HG03108 (cell line): ENCODE data around the gene YEATS4.

ENCODE experiments used
- ATAC-seq: cut with Tn5 transposase; IDR thresholded peaks from one replicate; pipeline ENCODE4 v1.9.1; 2021; ENCODE audit warnings: moderate library complexity; ENCODE audit not compliant: unreplicated experiment

YEATS4 gene

DNA sequence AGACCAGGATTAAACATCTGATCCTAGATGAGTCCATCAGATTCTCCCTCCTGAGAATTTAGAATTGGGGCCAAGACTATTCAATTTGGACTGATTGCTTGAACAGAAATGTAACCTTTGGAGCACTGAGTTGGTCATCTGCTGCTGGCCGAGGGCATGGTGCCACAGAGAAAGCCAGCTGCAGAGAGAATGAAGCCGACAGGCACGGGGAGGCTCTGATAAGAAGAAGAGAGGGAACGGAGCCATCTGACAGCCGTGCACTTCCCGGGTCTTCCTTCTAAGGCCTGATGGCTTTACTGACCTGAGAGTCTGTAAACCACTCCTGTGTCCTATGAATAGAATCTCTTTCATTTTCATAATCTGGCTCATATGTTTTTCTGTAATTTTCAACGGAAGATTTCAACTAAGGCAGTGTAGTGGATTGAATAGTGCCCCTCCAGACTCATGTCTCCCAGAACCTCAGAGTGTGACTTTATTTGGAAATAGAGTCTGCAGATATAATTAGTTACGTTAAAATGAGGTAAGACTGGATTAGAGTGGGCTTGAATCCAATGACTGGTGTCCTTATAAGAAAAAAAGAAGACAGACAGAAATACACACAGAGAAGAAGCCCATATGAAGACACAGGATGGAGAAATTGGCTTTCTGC is 71.5 kb downstream of the YEATS4 start:
- no peak for ATAC-seq

DNA sequence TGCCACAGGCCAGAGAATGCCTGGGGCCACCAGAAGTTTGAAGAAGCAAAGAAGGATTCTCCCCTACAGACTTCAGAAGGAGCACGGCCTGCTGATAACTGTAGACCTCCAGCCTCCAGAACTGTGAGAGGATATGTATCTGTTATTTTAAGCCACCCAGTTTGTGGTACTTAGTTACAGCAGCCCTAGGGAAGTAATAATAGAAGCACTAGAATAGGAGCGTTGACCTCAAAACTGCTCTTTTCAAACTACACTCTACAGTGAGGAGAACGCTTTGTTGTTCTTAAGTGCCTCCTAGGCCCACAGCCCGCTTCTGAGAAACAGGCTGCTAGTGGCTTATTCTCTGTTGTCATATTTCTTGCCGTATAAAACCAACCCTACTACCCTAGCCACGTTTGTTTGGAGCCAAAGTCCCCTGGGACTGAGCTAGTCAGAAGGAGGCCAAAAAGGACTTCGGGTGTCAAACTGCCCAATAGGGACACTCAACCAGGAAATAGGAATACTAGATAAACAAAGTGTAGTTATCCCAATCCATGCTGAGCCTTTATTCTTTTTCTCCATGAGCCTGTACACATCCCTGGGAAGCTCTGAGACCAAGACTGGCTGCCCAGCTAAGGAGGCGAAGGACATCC is 72.2 kb downstream of the YEATS4 start:
- no peak for ATAC-seq

DNA sequence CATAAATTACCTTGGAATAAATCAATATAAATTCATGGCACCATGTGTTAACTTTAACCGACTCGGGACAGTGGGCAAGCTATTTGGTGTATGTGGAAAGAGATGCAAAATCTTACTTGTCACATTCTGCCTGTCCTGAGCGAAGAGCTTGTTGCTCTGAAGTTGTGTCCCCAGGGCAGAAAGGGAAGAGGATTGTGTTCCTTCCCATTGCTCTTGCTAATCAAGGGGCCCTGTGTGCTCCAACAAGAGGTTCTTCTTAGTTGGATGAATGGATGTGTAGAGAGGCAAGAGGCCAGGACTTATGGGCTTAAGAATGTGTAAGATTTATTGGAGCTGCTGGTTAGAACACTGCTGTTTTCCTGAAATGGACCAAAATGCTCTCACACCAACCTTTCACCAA is 74.1 kb downstream of the YEATS4 start:
- no peak for ATAC-seq

DNA sequence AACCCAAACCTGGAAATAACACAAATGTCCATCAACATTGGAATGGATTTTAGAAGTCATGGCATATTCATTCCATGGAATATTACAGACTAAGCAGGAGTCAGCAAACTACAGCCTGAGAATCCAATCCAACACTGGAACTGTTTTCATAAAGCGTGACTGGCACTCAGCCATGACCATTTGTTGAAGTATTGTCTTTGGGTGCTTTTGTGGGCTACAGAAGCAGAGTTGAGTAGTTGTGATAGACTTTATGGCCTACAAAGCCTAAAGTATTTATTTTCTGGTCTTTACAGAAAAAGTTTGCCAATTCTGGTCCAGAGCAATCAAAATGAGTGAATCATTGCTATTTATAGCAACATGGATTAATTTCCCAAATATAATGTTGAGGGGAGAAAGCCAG is 76.1 kb downstream of the YEATS4 start:
- ATAC-seq = no peak

DNA sequence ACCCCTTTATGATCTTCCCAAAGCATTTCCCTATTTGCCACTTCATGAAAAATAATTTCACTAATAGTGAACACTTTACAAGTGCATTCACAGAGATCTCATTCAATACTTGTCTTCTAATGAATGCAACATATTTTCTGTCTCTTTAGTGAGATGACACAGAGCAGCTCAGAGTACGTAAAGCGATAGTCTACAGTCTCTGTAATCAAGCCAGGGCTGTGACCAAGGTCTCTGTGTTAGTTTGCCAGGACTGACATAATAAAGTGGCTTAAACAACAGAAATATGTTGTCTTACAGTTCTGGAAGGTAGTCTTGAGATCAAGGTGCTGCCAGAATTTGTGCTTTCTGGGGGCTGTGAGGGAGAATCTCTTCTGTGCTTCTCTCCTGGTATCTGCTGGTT is 77.5 kb downstream of the YEATS4 start:
- no peak for ATAC-seq

DNA sequence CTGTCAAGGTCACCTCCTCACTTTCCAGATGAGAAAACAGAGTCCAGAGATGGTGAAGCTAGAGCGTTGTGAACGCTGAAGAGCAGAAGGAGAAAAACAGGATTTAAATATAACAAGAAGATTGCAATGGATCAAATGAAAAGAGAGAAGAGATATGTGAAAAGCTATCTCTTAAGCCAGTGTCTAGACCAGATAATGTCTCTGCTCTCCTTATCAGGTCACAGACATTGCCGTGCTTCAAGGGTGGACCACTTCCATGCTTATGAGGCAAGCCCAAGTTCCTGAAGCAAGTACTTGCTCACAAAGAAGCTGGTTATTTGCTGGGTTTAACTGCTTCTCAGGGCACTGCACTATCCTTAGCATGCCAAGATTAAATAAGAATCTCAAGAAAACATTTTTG is 79.0 kb downstream of the YEATS4 start:
- no peak for ATAC-seq

DNA sequence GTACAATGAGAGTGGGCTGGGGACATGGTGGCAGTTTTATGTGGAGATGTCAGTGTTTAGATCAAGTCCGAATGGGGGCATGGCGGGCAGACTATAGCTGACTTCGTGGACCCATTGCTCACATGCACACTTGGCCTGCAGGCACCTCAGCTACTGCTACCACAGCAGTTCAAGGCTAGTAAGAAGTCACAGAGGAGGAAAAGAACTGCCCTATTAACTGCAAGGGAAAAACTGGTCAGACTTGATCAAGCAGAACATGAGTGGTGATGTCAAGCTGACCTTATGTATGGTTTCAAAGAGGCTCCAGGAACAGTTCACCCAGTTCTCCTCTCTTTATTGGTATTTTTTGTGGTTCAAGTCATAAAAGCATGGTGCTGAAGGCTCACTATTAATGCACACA is 80.5 kb downstream of the YEATS4 start:
- ATAC-seq = no peak
